Effector memory CD8-positive, alpha-beta T cell (primary cell): ENCODE data around the gene CCDC136.

ENCODE experiments used
- ATAC-seq: fragments of 150-1000 bp; cut with Tn5 transposase; replicated peaks from 2 replicates; pipeline ENCODE4 v1.10.0; 2021; ENCODE audit warnings: mild to moderate bottlenecking, moderate library complexity
- DNase-seq, 3 experiments: peaks; one replicate each; pipeline ENCODE4 v3.0.0; 2021
- H3K27ac Mint-ChIP-seq, 2 donors: one replicate each; pipeline ENCODE4 v1.8.0; 2022; ENCODE audit warnings: mild to moderate bottlenecking in 2 of 2, mixed read lengths in 2 of 2, moderate library complexity in 2 of 2
- H3K27me3 Mint-ChIP-seq, 2 donors: one replicate each; pipeline ENCODE4 v1.8.0; 2022; ENCODE audit warnings: mixed read lengths in 2 of 2
- H3K36me3 Mint-ChIP-seq: one replicate; pipeline ENCODE4 v1.8.0; 2022; ENCODE audit warnings: mild to moderate bottlenecking, moderate library complexity, mixed read lengths; ENCODE audit not compliant: insufficient read depth
- H3K4me1 Mint-ChIP-seq, 2 donors: one replicate each; pipeline ENCODE4 v1.8.0; 2022; ENCODE audit warnings: low read depth in 2 of 2, mixed read lengths in 2 of 2
- H3K4me3 Mint-ChIP-seq, 2 donors: one replicate each; pipeline ENCODE4 v1.8.0; 2022; ENCODE audit warnings: mild to moderate bottlenecking in 2 of 2, mixed read lengths in 2 of 2, moderate library complexity in 2 of 2
- H3K9me3 Mint-ChIP-seq, 2 donors: one replicate each; pipeline ENCODE4 v1.8.0; 2022; ENCODE audit warnings: mixed read lengths in 2 of 2

The CCDC136 gene

GRCh38 chr7:128763541-128763940 lies 28.2 kb upstream of the CCDC136 start:
- DNase-seq = no peak

GRCh38 chr7:128767475-128768110 lies 24.2 kb upstream of the CCDC136 start:
- Mint-ChIP-seq H3K27ac (no peak overlapping the region), H3K4me1 (no peaks in the 10 kb centered on the region), H3K4me3 (no peak overlapping the region), H3K9me3 (no peaks in the 10 kb centered on the region), H3K27me3 (no peaks in the 10 kb centered on the region), H3K36me3 (peaks cover 78% of the 10 kb centered on the region)
- ATAC-seq = no peak
- DNase-seq = no peak

More at GRCh38 chr7:128763541-128763940, 28.2 kb upstream of the CCDC136 start:
- Mint-ChIP-seq H3K4me3 (no peak overlapping the region), H3K27ac (no peak overlapping the region), H3K9me3 (no peaks in the 10 kb centered on the region), H3K27me3 (no peaks in the 10 kb centered on the region), H3K4me1 (no peaks in the 10 kb centered on the region), H3K36me3 (peaks cover 71% of the 10 kb centered on the region)
- ATAC-seq = no peak

GRCh38 chr7:128770233-128770632 lies 21.5 kb upstream of the CCDC136 start:
- Mint-ChIP-seq H3K27me3 (no peaks in the 10 kb centered on the region), H3K36me3 (peaks cover 60% of the 10 kb centered on the region), H3K9me3 (no peaks in the 10 kb centered on the region), H3K4me1 (no peaks in the 10 kb centered on the region), H3K4me3 (no peak overlapping the region), H3K27ac (no peak overlapping the region)
- DNase-seq (no peak), ATAC-seq (no peak)

GRCh38 chr7:128773604-128774003 lies 18.2 kb upstream of the CCDC136 start:
- Mint-ChIP-seq H3K9me3 (peaks cover 3 to 8% of the 10 kb centered on the region in 2 donors), H3K4me1 (no peaks in the 10 kb centered on the region), H3K4me3 (no peak overlapping the region), H3K27me3 (no peaks in the 10 kb centered on the region), H3K27ac (no peak overlapping the region), H3K36me3 (peaks cover 42% of the 10 kb centered on the region)
- DNase-seq (no peak), ATAC-seq (no peak)

- DNase-seq = no peak
- Mint-ChIP-seq H3K36me3 (peaks cover 37% of the 10 kb centered on the region), H3K9me3 (peaks cover 3 to 8% of the 10 kb centered on the region in 2 donors)
Measured at GRCh38 chr7:128774029-128774689, 17.6 kb upstream of the CCDC136 start.

GRCh38 chr7:128774921-128775320 lies 16.8 kb upstream of the CCDC136 start:
- H3K27me3 Mint-ChIP-seq = no peaks in the 10 kb centered on the region
- H3K4me1 Mint-ChIP-seq = no peaks in the 10 kb centered on the region
- ATAC-seq (no peak), DNase-seq (no peak)
- peaks cover 30% of the 10 kb centered on the region for H3K36me3 Mint-ChIP-seq
- H3K27ac Mint-ChIP-seq = no peak overlapping the region
- H3K9me3 Mint-ChIP-seq = peaks cover 3 to 8% of the 10 kb centered on the region in 2 donors
- H3K4me3 Mint-ChIP-seq = no peak overlapping the region

More at GRCh38 chr7:128774029-128774689, 17.6 kb upstream of the CCDC136 start:
- Mint-ChIP-seq H3K4me3 (no peak overlapping the region), H3K4me1 (no peaks in the 10 kb centered on the region), H3K27me3 (no peaks in the 10 kb centered on the region), H3K27ac (no peak overlapping the region)
- ATAC-seq = no peak

- no peaks in the 10 kb centered on the region for H3K27me3 Mint-ChIP-seq
- no peak within 1 kb of the TSS for H3K27ac Mint-ChIP-seq
- H3K36me3 Mint-ChIP-seq = peaks cover 22% of the 10 kb centered on the region
Measured at GRCh38 chr7:128775744-128776474, 15.9 kb upstream of the CCDC136 start, which contains the start of gene OPN1SW. Gene OPN1SW (minus strand): TSS chr7:128775794. CDS start chr7:128775781, 13 bp downstream.

GRCh38 chr7:128777156-128778123 lies 14.3 kb upstream of the CCDC136 start:
- ATAC-seq = no peak
- H3K36me3 Mint-ChIP-seq = peaks cover 8% of the 10 kb centered on the region
- H3K9me3 Mint-ChIP-seq = peaks cover 3 to 8% of the 10 kb centered on the region in 2 donors
- H3K4me3 Mint-ChIP-seq = no peak overlapping the region
- no peaks in the 10 kb centered on the region for H3K27me3 Mint-ChIP-seq
- DNase-seq = no peak
- H3K27ac Mint-ChIP-seq = no peak overlapping the region
- H3K4me1 Mint-ChIP-seq = no peaks in the 10 kb centered on the region

More at GRCh38 chr7:128775744-128776474, 15.9 kb upstream of the CCDC136 start, which contains the start of gene OPN1SW:
- no peaks in the 10 kb centered on the region for H3K4me1 Mint-ChIP-seq
- ATAC-seq = no peak
- H3K9me3 Mint-ChIP-seq = peaks cover 3 to 8% of the 10 kb centered on the region in 2 donors
- DNase-seq = no peak
- no peak within 1 kb of the TSS for H3K4me3 Mint-ChIP-seq

GRCh38 chr7:128778946-128779345 lies 12.8 kb upstream of the CCDC136 start:
- Mint-ChIP-seq H3K9me3 (peaks cover 3 to 8% of the 10 kb centered on the region in 2 donors), H3K4me1 (no peaks in the 10 kb centered on the region), H3K4me3 (no peak overlapping the region), H3K27me3 (peaks cover 0 to 9% of the 10 kb centered on the region in 2 donors), H3K36me3 (peaks cover 6% of the 10 kb centered on the region), H3K27ac (no peak overlapping the region)
- DNase-seq (no peak), ATAC-seq (no peak)

- H3K36me3 Mint-ChIP-seq = no peaks in the 10 kb centered on the region
- H3K4me1 Mint-ChIP-seq = no peaks in the 10 kb centered on the region
- H3K4me3 Mint-ChIP-seq = no peak overlapping the region
- DNase-seq = no peak
- no peak for ATAC-seq
- H3K9me3 Mint-ChIP-seq = peaks cover 3 to 8% of the 10 kb centered on the region in 2 donors
- H3K27ac Mint-ChIP-seq = no peak overlapping the region
- peaks cover 0 to 9% of the 10 kb centered on the region in 2 donors for H3K27me3 Mint-ChIP-seq
Measured at GRCh38 chr7:128781126-128781525, 10.6 kb upstream of the CCDC136 start.

- no peaks in the 10 kb centered on the region for H3K4me1 Mint-ChIP-seq
Measured at GRCh38 chr7:128781851-128782250, 9.9 kb upstream of the CCDC136 start.

GRCh38 chr7:128783143-128783861 lies 8.5 kb upstream of the CCDC136 start:
- no peaks in the 10 kb centered on the region for H3K9me3 Mint-ChIP-seq
- H3K27me3 Mint-ChIP-seq = peaks cover 0 to 9% of the 10 kb centered on the region in 2 donors
- no peaks in the 10 kb centered on the region for H3K36me3 Mint-ChIP-seq
- ATAC-seq (no peak), DNase-seq (no peak)
- no peak overlapping the region for H3K4me3 Mint-ChIP-seq
- H3K27ac Mint-ChIP-seq = no peak overlapping the region
- no peaks in the 10 kb centered on the region for H3K4me1 Mint-ChIP-seq

More at GRCh38 chr7:128781851-128782250, 9.9 kb upstream of the CCDC136 start:
- Mint-ChIP-seq H3K27ac (no peak overlapping the region), H3K9me3 (peaks cover 3 to 8% of the 10 kb centered on the region in 2 donors), H3K27me3 (peaks cover 0 to 9% of the 10 kb centered on the region in 2 donors), H3K4me3 (no peak overlapping the region), H3K36me3 (no peaks in the 10 kb centered on the region)
- DNase-seq = no peak
- no peak for ATAC-seq
